RWPE2 (cell line): ENCODE results near the gene MITF.
"Not testable (repeated sequence)": the region's sequence is repeated elsewhere in the genome, so short reads cannot be mapped to it uniquely, and the experiment has no call there.

Source experiments
- ATAC-seq: fragments of 200-7000 bp; cut with Tn5 transposase; 3 replicates; pipeline ENCODE4 v1.9.1; 2021; ENCODE audit warnings: low read depth
- DNase-seq: peaks from one replicate; pipeline ENCODE4 v3.0.0-alpha.2; 2020; ENCODE audit warnings: low spot score
- H3K27ac ChIP-seq: fragments of 450-650 bp; 2 replicates; pipeline ENCODE4 v1.5.1; 2017; ENCODE audit warnings: mild to moderate bottlenecking; ENCODE audit not compliant: poor library complexity, severe bottlenecking
- H3K27me3 ChIP-seq: fragments of 250-450 bp; sonication (Bioruptor Pico); 2 replicates; pipeline ENCODE4 v1.5.1; 2021; ENCODE audit warnings: mild to moderate bottlenecking, moderate library complexity; ENCODE audit not compliant: insufficient read depth, poor library complexity, severe bottlenecking
- H3K36me3 ChIP-seq: fragments of 250-450 bp; sonication (Bioruptor Pico); 2 replicates; pipeline ENCODE4 v1.5.1; 2020; ENCODE audit warnings: low read depth, mild to moderate bottlenecking, moderate library complexity
- H3K4me1 ChIP-seq: fragments of 250-450 bp; sonication (Bioruptor Pico); 2 replicates; pipeline ENCODE4 v1.5.1; 2021; ENCODE audit warnings: mild to moderate bottlenecking, moderate library complexity; ENCODE audit not compliant: insufficient read depth, poor library complexity, severe bottlenecking
- H3K4me3 ChIP-seq: fragments of 250-450 bp; sonication (Bioruptor Pico); 2 replicates; pipeline ENCODE4 v1.5.1; 2021; ENCODE audit warnings: mild to moderate bottlenecking, moderate library complexity; ENCODE audit not compliant: severe bottlenecking
- H3K9me3 ChIP-seq: fragments of 250-450 bp; sonication (Bioruptor Pico); 2 replicates; pipeline ENCODE4 v1.5.1; 2021; ENCODE audit warnings: mild to moderate bottlenecking, moderate library complexity; ENCODE audit not compliant: severe bottlenecking
- CTCF ChIP-seq: fragments of 450-650 bp; IDR thresholded peaks from one replicate; pipeline ENCODE4 v1.5.1; 2017; ENCODE audit warnings: mild to moderate bottlenecking, moderate library complexity; ENCODE audit not compliant: poor library complexity, severe bottlenecking

The MITF gene

GRCh38 chr3:69900331-69900730 lies 161.1 kb downstream of the MITF start:
- no peak for ATAC-seq
- H3K4me3 ChIP-seq: no peak overlapping the region
- no peak overlapping the region for H3K27ac ChIP-seq
- no peaks in the 10 kb centered on the region for H3K36me3 ChIP-seq
- DNase-seq: no peak
- no peaks in the 10 kb centered on the region for H3K27me3 ChIP-seq
- no peaks in the 10 kb centered on the region for H3K9me3 ChIP-seq
- no peaks in the 10 kb centered on the region for H3K4me1 ChIP-seq
- TF ChIP-seq CTCF: no peak

GRCh38 chr3:69901802-69902201 lies 162.5 kb downstream of the MITF start:
- ATAC-seq (no peak), DNase-seq (no peak)
- no peak for TF ChIP-seq CTCF
- Histone ChIP-seq H3K9me3 (no peaks in the 10 kb centered on the region), H3K27me3 (no peaks in the 10 kb centered on the region), H3K36me3 (no peaks in the 10 kb centered on the region), H3K4me3 (no peak overlapping the region), H3K27ac (no peak overlapping the region), H3K4me1 (no peaks in the 10 kb centered on the region)

- no peak for TF ChIP-seq CTCF
- H3K36me3 ChIP-seq: no peaks in the 10 kb centered on the region
- H3K27me3 ChIP-seq: no peaks in the 10 kb centered on the region
- ATAC-seq: no peak
- H3K9me3 ChIP-seq: no peaks in the 10 kb centered on the region
- no peaks in the 10 kb centered on the region for H3K4me1 ChIP-seq
- H3K27ac ChIP-seq: no peak overlapping the region
- H3K4me3 ChIP-seq: no peak overlapping the region
- no peak for DNase-seq
Measured at GRCh38 chr3:69902386-69902785, 163.1 kb downstream of the MITF start.

- no peak overlapping the region for H3K27ac ChIP-seq
- H3K36me3 ChIP-seq: no peaks in the 10 kb centered on the region
- DNase-seq: no peak
- no peak for TF ChIP-seq CTCF
- no peaks in the 10 kb centered on the region for H3K9me3 ChIP-seq
- H3K4me3 ChIP-seq: no peak overlapping the region
- H3K27me3 ChIP-seq: no peaks in the 10 kb centered on the region
- no peaks in the 10 kb centered on the region for H3K4me1 ChIP-seq
- ATAC-seq: no peak
Measured at GRCh38 chr3:69906351-69906966, 167.2 kb downstream of the MITF start.

- Histone ChIP-seq H3K4me3 (no peak overlapping the region), H3K27ac (no peak overlapping the region), H3K27me3 (no peaks in the 10 kb centered on the region), H3K9me3 (no peaks in the 10 kb centered on the region), H3K36me3 (no peaks in the 10 kb centered on the region), H3K4me1 (no peaks in the 10 kb centered on the region)
- ATAC-seq: no peak
- TF ChIP-seq CTCF: no peak
- no peak for DNase-seq
Measured at GRCh38 chr3:69907554-69907953, 168.3 kb downstream of the MITF start.

- not testable (repeated sequence) for H3K27ac ChIP-seq, H3K4me1 ChIP-seq, ATAC-seq, DNase-seq, H3K9me3 ChIP-seq, H3K4me3 ChIP-seq, H3K27me3 ChIP-seq, H3K36me3 ChIP-seq
Measured at GRCh38 chr3:69909859-69910258, 170.6 kb downstream of the MITF start.
